ENCODE results near the gene ACOT7.

ACOT7 gene

DNA sequence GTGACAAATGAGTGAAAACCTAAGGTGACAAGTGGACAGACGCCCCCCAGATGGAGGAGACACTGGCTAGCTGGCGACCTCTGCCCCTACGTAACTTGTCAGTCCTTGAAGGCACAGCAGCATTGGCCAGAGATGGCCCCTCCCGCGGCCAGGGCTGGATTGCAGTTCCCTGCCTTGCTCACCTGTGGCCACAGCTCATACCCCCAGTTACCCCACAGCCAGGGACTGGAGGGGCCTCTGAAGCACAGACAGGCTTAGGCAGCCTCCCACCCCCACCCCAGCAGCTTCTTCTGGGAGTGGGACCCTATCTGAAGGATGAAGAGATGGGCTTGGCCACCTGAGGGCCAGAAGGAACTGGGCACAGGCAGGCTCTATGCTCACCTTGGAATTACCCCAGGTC lies 145.9 kb downstream of the ACOT7 start:
- no peak overlapping the region for H3K27ac ChIP-seq (ENCODE audit: low read depth, low read length)
- H3K4me3 ChIP-seq (ENCODE audit: low read length): no peak overlapping the region
- peaks cover 3% of the 10 kb centered on the region; the same call in 1 of the 2 replicates for H3F3A ChIP-seq (ENCODE audit: control insufficient read depth, insufficient read depth)
- peaks cover 34% of the 10 kb centered on the region for H3K27me3 ChIP-seq (ENCODE audit: control insufficient read depth, low read length)
- TF ChIP-seq, protein P1, sequence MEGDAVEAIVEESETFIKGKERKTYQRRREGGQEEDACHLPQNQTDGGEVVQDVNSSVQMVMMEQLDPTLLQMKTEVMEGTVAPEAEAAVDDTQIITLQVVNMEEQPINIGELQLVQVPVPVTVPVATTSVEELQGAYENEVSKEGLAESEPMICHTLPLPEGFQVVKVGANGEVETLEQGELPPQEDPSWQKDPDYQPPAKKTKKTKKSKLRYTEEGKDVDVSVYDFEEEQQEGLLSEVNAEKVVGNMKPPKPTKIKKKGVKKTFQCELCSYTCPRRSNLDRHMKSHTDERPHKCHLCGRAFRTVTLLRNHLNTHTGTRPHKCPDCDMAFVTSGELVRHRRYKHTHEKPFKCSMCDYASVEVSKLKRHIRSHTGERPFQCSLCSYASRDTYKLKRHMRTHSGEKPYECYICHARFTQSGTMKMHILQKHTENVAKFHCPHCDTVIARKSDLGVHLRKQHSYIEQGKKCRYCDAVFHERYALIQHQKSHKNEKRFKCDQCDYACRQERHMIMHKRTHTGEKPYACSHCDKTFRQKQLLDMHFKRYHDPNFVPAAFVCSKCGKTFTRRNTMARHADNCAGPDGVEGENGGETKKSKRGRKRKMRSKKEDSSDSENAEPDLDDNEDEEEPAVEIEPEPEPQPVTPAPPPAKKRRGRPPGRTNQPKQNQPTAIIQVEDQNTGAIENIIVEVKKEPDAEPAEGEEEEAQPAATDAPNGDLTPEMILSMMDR (IDR thresholded peaks at IDR 0.05; ENCODE audit: low read depth, low read length, poor library complexity, severe bottlenecking): no peak
- no peak for TF ChIP-seq EZH2phosphoT487 (IDR thresholded peaks at IDR 0.05; ENCODE audit: borderline replicate concordance, low read length)
- H3K4me2 ChIP-seq (ENCODE audit: low read length): no peak overlapping the region
- H3K36me3 ChIP-seq (ENCODE audit: control insufficient read depth, low read length): no peaks in the 10 kb centered on the region
- no peaks in the 10 kb centered on the region for H3K9me3 ChIP-seq (ENCODE audit: control insufficient read depth, insufficient read depth, low read length)
- peaks cover 12% of the 10 kb centered on the region; the same call in 1 of the 2 replicates for H3K4me1 ChIP-seq (ENCODE audit: control insufficient read depth, low read length)
- no peaks in the 10 kb centered on the region for H3K9me2 ChIP-seq (replicated peaks; ENCODE audit: control insufficient read depth, low read length)
- peaks cover 6% of the 10 kb centered on the region; the same call in 1 of the 2 replicates for H4K20me1 ChIP-seq (ENCODE audit: control insufficient read depth, insufficient read depth, low read depth, low read length)
- no peaks in the 10 kb centered on the region for H3K79me2 ChIP-seq (ENCODE audit: control insufficient read depth, low read length)

DNA sequence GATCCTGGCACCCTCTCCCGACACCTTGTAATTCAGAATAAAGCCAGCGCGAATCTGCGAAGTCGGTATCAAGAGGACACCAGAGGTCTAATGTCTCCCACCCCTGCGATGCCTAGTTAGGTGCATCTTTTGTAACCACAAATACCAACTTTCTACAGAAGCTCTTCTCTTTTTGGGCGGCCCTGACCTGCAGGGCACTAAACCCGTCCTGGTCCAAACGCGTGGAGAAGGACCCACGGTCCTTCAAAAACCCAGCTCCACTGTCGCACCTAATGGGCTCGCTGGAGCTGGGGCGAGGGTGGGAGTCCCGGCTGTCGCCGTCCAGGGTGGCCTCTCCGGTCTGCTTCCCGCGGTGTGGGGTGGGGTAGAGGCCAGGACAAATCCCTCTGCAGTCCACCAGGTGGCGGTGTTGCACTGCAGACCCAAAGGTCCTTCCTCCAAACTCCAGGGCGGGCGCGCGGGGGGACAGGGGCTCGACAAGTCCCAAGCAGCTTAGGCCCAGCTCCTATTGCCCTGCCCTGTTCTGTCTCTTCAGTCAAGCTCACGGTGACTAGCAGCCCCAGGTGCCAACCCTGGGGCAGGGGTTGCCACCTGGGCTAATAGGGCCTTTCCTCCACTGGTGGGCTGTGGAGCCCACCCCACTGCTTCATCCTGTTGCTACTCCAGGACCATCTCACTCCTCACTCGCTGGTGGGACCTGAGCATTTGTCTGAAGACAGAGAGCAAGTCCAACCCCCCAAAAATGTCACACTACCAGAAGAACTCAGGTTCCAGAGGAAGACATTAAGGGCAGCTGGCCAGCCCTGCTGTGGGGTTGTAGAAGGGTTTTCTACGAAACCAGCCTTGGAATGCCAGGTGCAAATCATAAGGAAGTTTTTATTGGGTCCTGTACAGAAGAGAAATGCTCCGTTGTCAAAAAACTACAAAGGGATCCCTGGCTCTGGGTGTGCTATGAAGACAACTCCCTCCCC lies 146.8 kb downstream of the ACOT7 start:
- Histone ChIP-seq H3K9me3 (ENCODE audit: control insufficient read depth, insufficient read depth, low read length) (no peaks in the 10 kb centered on the region), H3K27me3 (ENCODE audit: control insufficient read depth, low read length) (peaks cover 42% of the 10 kb centered on the region), H3K4me2 (ENCODE audit: low read length) (no peak overlapping the region)

GRCh38 chr1:6245869-6246496 lies 147.6 kb downstream of the ACOT7 start:
- Histone ChIP-seq H3K4me2 (ENCODE audit: low read length) (no peak overlapping the region; the same call in 1 of the 2 replicates), H4K20me1 (ENCODE audit: control insufficient read depth, insufficient read depth, low read depth, low read length) (peaks cover 6% of the 10 kb centered on the region; the same call in 1 of the 2 replicates), H3K9me2 (replicated peaks; ENCODE audit: control insufficient read depth, low read length) (no peaks in the 10 kb centered on the region), H3K4me3 (ENCODE audit: low read length) (no peak overlapping the region), H3K36me3 (ENCODE audit: control insufficient read depth, low read length) (no peaks in the 10 kb centered on the region), H3K4me1 (ENCODE audit: control insufficient read depth, low read length) (peaks cover 12% of the 10 kb centered on the region; the same call in 1 of the 2 replicates), H3F3A (ENCODE audit: control insufficient read depth, insufficient read depth) (peaks cover 3% of the 10 kb centered on the region; the same call in 1 of the 2 replicates), H3K27me3 (ENCODE audit: control insufficient read depth, low read length) (peaks cover 50% of the 10 kb centered on the region), H3K9me3 (ENCODE audit: control insufficient read depth, insufficient read depth, low read length) (no peaks in the 10 kb centered on the region), H3K27ac (ENCODE audit: low read depth, low read length) (no peak overlapping the region), H3K79me2 (ENCODE audit: control insufficient read depth, low read length) (no peaks in the 10 kb centered on the region)
- TF ChIP-seq EZH2phosphoT487 (IDR thresholded peaks at IDR 0.05; ENCODE audit: borderline replicate concordance, low read length): no peak
- TF ChIP-seq, protein P1 (IDR thresholded peaks at IDR 0.05; ENCODE audit: low read depth, low read length, poor library complexity, severe bottlenecking): no peak

More for the DNA sequence above, 146.8 kb downstream of the ACOT7 start:
- Histone ChIP-seq H3K9me2 (replicated peaks; ENCODE audit: control insufficient read depth, low read length) (no peaks in the 10 kb centered on the region), H3K4me3 (ENCODE audit: low read length) (no peak overlapping the region), H3K36me3 (ENCODE audit: control insufficient read depth, low read length) (no peaks in the 10 kb centered on the region), H3K79me2 (ENCODE audit: control insufficient read depth, low read length) (no peaks in the 10 kb centered on the region), H3F3A (ENCODE audit: control insufficient read depth, insufficient read depth) (peaks cover 3% of the 10 kb centered on the region; the same call in 1 of the 2 replicates), H3K27ac (ENCODE audit: low read depth, low read length) (no peak overlapping the region), H4K20me1 (ENCODE audit: control insufficient read depth, insufficient read depth, low read depth, low read length) (peaks cover 6% of the 10 kb centered on the region; the same call in 1 of the 2 replicates), H3K4me1 (ENCODE audit: control insufficient read depth, low read length) (peaks cover 12% of the 10 kb centered on the region; the same call in 1 of the 2 replicates)
- TF ChIP-seq, protein P1 (IDR thresholded peaks at IDR 0.05; ENCODE audit: low read depth, low read length, poor library complexity, severe bottlenecking): peak; percentile 94
- no peak for TF ChIP-seq EZH2phosphoT487 (IDR thresholded peaks at IDR 0.05; ENCODE audit: borderline replicate concordance, low read length)
